Endometrial microvascular endothelial cells (primary cell): Measurements from ENCODE around the gene FERMT3. TPM values are rescaled to one million over a fixed set of nuclear protein-coding genes. Genes with fewer than 3 reads are reported as not detected.

Experiments
- in situ Hi-C: cut with HindIII; loops from 2 replicates; pipeline ENCODE4 v1.10.0; 2017; ENCODE audit warnings: low sequenced_read_pairs, low pct_unique_long_range_greater_than_20kb; ENCODE audit errors: inconsistent ontology term
- total RNA-seq: library from RNA; depleted of rRNA; stranded (reverse); fragments of >200 nt; gene quantifications from one replicate; pipeline ENCODE4 v1.2.3, GENCODE V29; 2015; ENCODE audit errors: inconsistent ontology term

FERMT3 gene
- total RNA-seq, 1 donor from 2014 or later: 47.3 TPM

- in situ Hi-C loops: no loop called here
Observed at GRCh38 chr11:64253481-64253880, 47.0 kb downstream of the FERMT3 start.

GRCh38 chr11:64254326-64254725 is 47.8 kb downstream of the FERMT3 start:
- in situ Hi-C loops: no loop called here

- in situ Hi-C loops: no loop called here
Observed at GRCh38 chr11:64255135-64256128, 48.9 kb downstream of the FERMT3 start.

- in situ Hi-C loops: no loop called here
Observed at GRCh38 chr11:64256300-64256699, 49.8 kb downstream of the FERMT3 start.

- in situ Hi-C loops: no loop called here
Observed at GRCh38 chr11:64258356-64258755, 51.8 kb downstream of the FERMT3 start.

GRCh38 chr11:64258946-64259532 is 52.5 kb downstream of the FERMT3 start:
- in situ Hi-C loops: no loop called here

- in situ Hi-C loops: no loop called here
Observed at GRCh38 chr11:64259533-64260067, 53.1 kb downstream of the FERMT3 start.

GRCh38 chr11:64260147-64260708 is 53.7 kb downstream of the FERMT3 start:
- in situ Hi-C loops: no loop called here

- in situ Hi-C loops: no loop called here
Observed at GRCh38 chr11:64261556-64262080, 55.1 kb downstream of the FERMT3 start.

- in situ Hi-C loops: no loop called here
Observed at GRCh38 chr11:64262271-64263002, 55.9 kb downstream of the FERMT3 start.

GRCh38 chr11:64263021-64263946 is 56.8 kb downstream of the FERMT3 start:
- in situ Hi-C loops: no loop called here

- in situ Hi-C loops: no loop called here
Observed at GRCh38 chr11:64263947-64264317, 57.4 kb downstream of the FERMT3 start.

- in situ Hi-C loops: no loop called here
Observed at GRCh38 chr11:64264371-64264852, 57.9 kb downstream of the FERMT3 start.

GRCh38 chr11:64265176-64266160 is 58.9 kb downstream of the FERMT3 start:
- in situ Hi-C loops: no loop called here

GRCh38 chr11:64266339-64266738 is 59.8 kb downstream of the FERMT3 start:
- in situ Hi-C loops: no loop called here

GRCh38 chr11:64267207-64267945 is 60.9 kb downstream of the FERMT3 start:
- in situ Hi-C loops: no loop called here
